Mammary epithelial cell (primary cell): ENCODE results near the gene C1QA.

Experiments
- CTCF ChIP-seq, 2 donors: IDR thresholded peaks in 1 of 2; conservative IDR thresholded peaks in 1 of 2; 2 replicates each; pipeline ENCODE4 v1.5.1; 2011 to 2012; ENCODE audit warnings: inconsistent platforms in 2 of 2, low read length in 2 of 2, mild to moderate bottlenecking in 2 of 2, control low read depth in 1 of 2, low read depth in 1 of 2; ENCODE audit not compliant: insufficient read depth in 1 of 2; ENCODE audit errors: extremely low read depth in 1 of 2
- EZH2 ChIP-seq: IDR thresholded peaks from 2 replicates; pipeline ENCODE4 v1.6.1; 2012; ENCODE audit warnings: low read length, inconsistent platforms, borderline replicate concordance

GRCh38 chr1:22654692-22655091 lies 18.3 kb downstream of the C1QA start:
- TF ChIP-seq EZH2: no peak
- TF ChIP-seq CTCF (conservative IDR thresholded peaks at IDR 0.05 in 1 of 2, IDR thresholded peaks at IDR 0.05 in 1 of 2; ENCODE audit: extremely low read depth in 1 of 2, insufficient read depth in 1 of 2, low read depth in 1 of 2, low read length in 2 of 2): peak in 1 of 2 donors; percentile 20
